H1 (cell line): ENCODE data around the gene FAM193A. TPM values are rescaled to one million over a fixed set of nuclear protein-coding genes. Genes with fewer than 3 reads are reported as not detected.

ENCODE experiments used
- CTCF ChIA-PET: fragments of 300-600 bp; sonication (Branson Sonifier 250); formaldehyde crosslinking; loops from one replicate; lab custom pipeline; 2021; ENCODE audit not compliant: partially characterized antibody; lab: Charles Lee
- POLR2A ChIA-PET: fragments of 300-600 bp; sonication (Branson Sonifier 250); formaldehyde crosslinking; loops from one replicate; lab custom pipeline; 2021; ENCODE audit warnings: inconsistent platforms; ENCODE audit not compliant: partially characterized antibody; lab: Charles Lee
- DNase-seq, 2 experiments: peaks; one replicate each; pipeline versions ENCODE4 v3.0.0 to v3.0.0-alpha.2; 2010 to 2022; ENCODE audit warnings: low spot score in 2 of 2, low read depth in 1 of 2, mixed read lengths in 1 of 2
- FAIRE-seq: peaks from 2 replicates; lab custom pipeline; 2011; peaks lifted over from hg19 to GRCh38; lab: Jason Lieb, UNC
- H2AFZ ChIP-seq: 2 replicates; pipeline ENCODE4 v1.8.1; 2012; ENCODE audit warnings: low read length, inconsistent platforms
- H2AK5ac ChIP-seq: 2 replicates; pipeline ENCODE4 v1.6.1; 2013; ENCODE audit warnings: low read depth, low read length
- H2BK120ac ChIP-seq: replicated peaks from 2 replicates; pipeline ENCODE3; 2013; ENCODE audit warnings: low read depth, low read length, inconsistent platforms
- H2BK12ac ChIP-seq: 2 replicates; pipeline ENCODE4 v1.6.1; 2013; ENCODE audit warnings: low read depth, low read length
- H2BK15ac ChIP-seq: 2 replicates; pipeline ENCODE4 v1.6.1; 2013; ENCODE audit warnings: low read length
- H2BK20ac ChIP-seq: 2 replicates; pipeline ENCODE4 v1.6.1; 2013; ENCODE audit warnings: low read length
- H2BK5ac ChIP-seq: 2 replicates; pipeline ENCODE4 v1.6.1; 2013; ENCODE audit warnings: low read depth, low read length
- H3K14ac ChIP-seq: 2 replicates; pipeline ENCODE4 v1.6.1; 2013; ENCODE audit warnings: inconsistent platforms; ENCODE audit not compliant: insufficient read length
- H3K18ac ChIP-seq: 2 replicates; pipeline ENCODE4 v1.6.1; 2013; ENCODE audit warnings: low read length; ENCODE audit errors: extremely low read depth
- H3K23ac ChIP-seq: 2 replicates; pipeline ENCODE4 v1.6.1; 2013; ENCODE audit warnings: inconsistent platforms; ENCODE audit not compliant: insufficient read length
- H3K23me2 ChIP-seq: 2 replicates; pipeline ENCODE4 v1.6.1; 2013; ENCODE audit warnings: low read depth, low read length
- H3K27ac ChIP-seq: 2 replicates; pipeline ENCODE4 v1.6.1; 2011; ENCODE audit warnings: low read depth, low read length, inconsistent platforms
- H3K27me3 ChIP-seq, 4 experiments: replicated peaks in 1 of 4; 1 replicate in 1 of 4; 2 replicates in 3 of 4; pipeline versions ENCODE4 v1.6.1 to v1.8.1; 2011 to 2013; ENCODE audit warnings: low read length in 3 of 4, mild to moderate bottlenecking in 3 of 4, inconsistent platforms in 2 of 4, mixed read lengths in 2 of 4, moderate library complexity in 1 of 4; ENCODE audit not compliant: control insufficient read depth in 3 of 4, insufficient read depth in 3 of 4; ENCODE audit errors: extremely low read depth in 1 of 4
- H3K36me3 ChIP-seq, 4 experiments: 2 replicates each; pipeline versions ENCODE4 v1.6.1 to v1.8.1; 2011 to 2013; ENCODE audit warnings: mild to moderate bottlenecking in 4 of 4, low read length in 3 of 4, moderate library complexity in 2 of 4, control low read depth in 1 of 4, inconsistent platforms in 1 of 4; ENCODE audit not compliant: insufficient read depth in 4 of 4, control insufficient read depth in 2 of 4
- H3K4ac ChIP-seq: replicated peaks from 2 replicates; pipeline ENCODE3; 2013; ENCODE audit warnings: low read length, low read depth, mixed read lengths, inconsistent platforms; ENCODE audit not compliant: insufficient read length
- H3K4me1 ChIP-seq, 4 experiments: replicated peaks in 1 of 4; 1 replicate in 1 of 4; 2 replicates in 3 of 4; pipeline versions ENCODE4 v1.6.1 to v1.8.1; 2011 to 2013; ENCODE audit warnings: low read length in 3 of 4, inconsistent platforms in 2 of 4, mixed read lengths in 1 of 4; ENCODE audit not compliant: insufficient read depth in 4 of 4, control insufficient read depth in 3 of 4
- H3K4me2 ChIP-seq, 2 experiments: 2 replicates each; pipeline versions ENCODE4 v1.6.1 to v1.8.1; 2011 to 2013; ENCODE audit warnings: low read depth in 2 of 2, low read length in 2 of 2, control low read depth in 1 of 2, inconsistent platforms in 1 of 2, mild to moderate bottlenecking in 1 of 2; ENCODE audit not compliant: insufficient read depth in 1 of 2
- H3K4me3 ChIP-seq, 4 experiments: fragments of 200-600, 300-600 bp in 1 of 4; sonication (generic), shearing (Covaris generic), sonication (Bioruptor Twin) in 1 of 4; 2 replicates each; pipeline versions ENCODE4 v1.5.1 to v1.8.1; 2011 to 2016; ENCODE audit warnings: low read length in 4 of 4, low read depth in 3 of 4, control low read depth in 2 of 4, inconsistent platforms in 2 of 4, mild to moderate bottlenecking in 2 of 4, mixed read lengths in 1 of 4, moderate library complexity in 1 of 4; ENCODE audit not compliant: insufficient read depth in 2 of 4; ENCODE audit errors: extremely low read depth in 1 of 4
- H3K56ac ChIP-seq: replicated peaks from 2 replicates; pipeline ENCODE3; 2013; ENCODE audit warnings: low read depth, mild to moderate bottlenecking, mixed read lengths, low read length, inconsistent platforms; ENCODE audit not compliant: insufficient read length
- H3K79me1 ChIP-seq: 2 replicates; pipeline ENCODE4 v1.6.1; 2013; ENCODE audit warnings: low read depth, low read length, control low read depth
- H3K79me2 ChIP-seq, 2 experiments: 2 replicates each; pipeline versions ENCODE4 v1.6.1 to v1.8.1; 2012 to 2013; ENCODE audit warnings: low read length in 2 of 2, mild to moderate bottlenecking in 2 of 2, inconsistent platforms in 1 of 2; ENCODE audit not compliant: insufficient read depth in 2 of 2, control insufficient read depth in 1 of 2
- H3K9ac ChIP-seq, 4 experiments: replicated peaks in 1 of 4; 1 replicate in 1 of 4; 2 replicates in 3 of 4; pipeline versions ENCODE4 v1.6.1 to v1.8.1; 2011 to 2013; ENCODE audit warnings: low read depth in 3 of 4, low read length in 3 of 4, control low read depth in 2 of 4, mild to moderate bottlenecking in 2 of 4, moderate library complexity in 2 of 4, inconsistent platforms in 1 of 4; ENCODE audit errors: extremely low read depth in 1 of 4
- H3K9me3 ChIP-seq, 2 experiments: 2 replicates each; pipeline versions ENCODE4 v1.6.1 to v1.8.1; 2012 to 2013; ENCODE audit warnings: mild to moderate bottlenecking in 2 of 2, moderate library complexity in 2 of 2, control low read depth in 1 of 2, inconsistent platforms in 1 of 2, low read depth in 1 of 2, low read length in 1 of 2, mixed read lengths in 1 of 2; ENCODE audit not compliant: insufficient read depth in 2 of 2
- H4K20me1 ChIP-seq, 2 experiments: replicated peaks in 1 of 2; 2 replicates each; pipeline versions ENCODE3 to v1.8.1; 2011 to 2013; ENCODE audit warnings: inconsistent platforms in 2 of 2, low read length in 2 of 2, mild to moderate bottlenecking in 1 of 2; ENCODE audit not compliant: insufficient read depth in 2 of 2, control insufficient read depth in 1 of 2
- H4K5ac ChIP-seq: 2 replicates; pipeline ENCODE4 v1.6.1; 2013; ENCODE audit warnings: low read length, low read depth, mixed read lengths, inconsistent platforms; ENCODE audit not compliant: insufficient read length
- H4K8ac ChIP-seq: 2 replicates; pipeline ENCODE4 v1.8.0; 2013; ENCODE audit warnings: mild to moderate bottlenecking, moderate library complexity, low read length, inconsistent platforms; ENCODE audit not compliant: insufficient read depth; ENCODE audit errors: extremely low read depth
- H4K91ac ChIP-seq: replicated peaks from 2 replicates; pipeline ENCODE3; 2013; ENCODE audit warnings: low read length, mixed read lengths, inconsistent platforms; ENCODE audit not compliant: insufficient read length
- GABPA ChIP-seq: IDR thresholded peaks from 2 replicates; pipeline ENCODE4 v1.6.1; 2011; ENCODE audit warnings: mild to moderate bottlenecking, low read length, moderate library complexity, borderline replicate concordance; ENCODE audit not compliant: insufficient read depth
- SP2 ChIP-seq: IDR thresholded peaks from 2 replicates; pipeline ENCODE4 v1.6.1; 2012; ENCODE audit warnings: mild to moderate bottlenecking, low read length, inconsistent platforms
- WGBS, 2 experiments: shearing (Covaris generic) in 1 of 2; methylation state at CpG; one replicate each; pipeline versions ENCODE4 v1.1.6 to v1.1.7; 2013 to 2015; ENCODE audit warnings: low lambda C conversion rate in 2 of 2, mixed read lengths in 2 of 2, inconsistent platforms in 1 of 2, low coverage in 1 of 2, missing lambda C conversion rate in 1 of 2; ENCODE audit not compliant: insufficient replicate concordance in 2 of 2, insufficient coverage in 1 of 2, insufficient read length in 1 of 2; ENCODE audit errors: extremely low coverage in 1 of 2, missing lambda C conversion rate in 1 of 2; 5-methylcytosine and 5-hydroxymethylcytosine counted together
- polyA plus RNA-seq, 7 experiments: library from polyadenylated mRNA; depleted of rRNA in 3 of 7; stranded (reverse) in 5 of 7; unstranded in 2 of 7; fragments of >200 nt in 5 of 7; fragments of 200-250 nt in 2 of 7; gene quantifications; 1 replicate in 5 of 7; 2 replicates in 1 of 7; 4 replicates in 1 of 7; pipeline versions ENCODE4 v1.2.1 to v1.2.3, GENCODE V29; 2011 to 2013; ENCODE audit warnings: missing spikeins in 2 of 7, mixed read lengths in 2 of 7
- total RNA-seq: library from RNA; stranded (reverse); fragmentation: NEBNext Ultra II Directional; extraction: Animal tissue kit (Norgen Biotek cat#: 25700); gene quantifications from 2 replicates; pipeline ENCODE4 v1.2.1, GENCODE V29; 2021

FAM193A gene
- total and polyA plus RNA-seq, 2 of the 8 experiments (the other 6 are each of a cell fraction or from before 2014, with no cell fraction given), result 8.7 to 26.2 TPM

DNA sequence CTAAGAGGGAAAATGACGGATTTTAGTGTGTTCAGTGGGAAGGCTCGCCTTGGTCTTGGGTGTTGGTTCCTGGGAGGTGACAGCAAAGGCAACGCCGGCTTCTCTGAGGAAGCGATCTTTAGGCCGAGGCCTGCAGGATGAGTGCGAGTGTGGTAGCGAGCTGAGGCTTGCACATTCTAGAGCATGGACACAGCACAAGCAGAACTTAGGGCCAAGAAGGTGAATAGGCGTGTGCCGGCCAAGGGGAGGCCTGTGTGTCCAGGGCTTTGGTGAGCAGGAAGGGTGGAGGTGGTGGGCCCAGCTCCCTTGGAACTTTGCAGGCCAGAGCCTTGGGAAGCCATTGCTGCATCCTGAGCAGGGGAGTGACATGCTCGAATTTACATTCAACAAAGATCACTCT, 151.8 kb downstream of the FAM193A start:
- H3K14ac ChIP-seq, result no peak overlapping the region
- no peak overlapping the region for H4K8ac ChIP-seq
- H3K23me2 ChIP-seq, result no peaks in the 10 kb centered on the region; the same call in 1 of the 2 replicates
- no peak overlapping the region for H3K18ac ChIP-seq
- no peak overlapping the region for H3K4me2 ChIP-seq
- no peak overlapping the region for H3K23ac ChIP-seq
- H2AFZ ChIP-seq, result no peak overlapping the region
- H3K36me3 ChIP-seq, result peaks cover 15 to 27% (median 20%) of the 10 kb centered on the region in 4 experiments; a peak in 6 of 8 replicates
- WGBS, 2 experiments, result 90% methylated on average over 11 of the region's 11 CpGs; no CpG with 5 or more reads in 1 of the 2 experiments
- no peak overlapping the region for H2BK20ac ChIP-seq
- no peak overlapping the region for H2BK15ac ChIP-seq
- no peak overlapping the region for H4K91ac ChIP-seq
- DNase-seq (no peak), FAIRE-seq (no peak)
- no peaks in the 10 kb centered on the region for H3K9me3 ChIP-seq
- H3K4me1 ChIP-seq, result no peaks in the 10 kb centered on the region
- H3K27me3 ChIP-seq, result no peaks in the 10 kb centered on the region
- no peak overlapping the region for H3K27ac ChIP-seq
- no peak overlapping the region for H2AK5ac ChIP-seq
- no peak for TF ChIP-seq GABPA
- no peak for TF ChIP-seq SP2
- no peak overlapping the region for H3K9ac ChIP-seq
- H2BK12ac ChIP-seq, result no peak overlapping the region
- H3K56ac ChIP-seq, result no peak overlapping the region
- CTCF ChIA-PET, result no interaction called here
- no peak overlapping the region for H2BK5ac ChIP-seq
- no peak overlapping the region for H3K4me3 ChIP-seq
- H2BK120ac ChIP-seq, result no peak overlapping the region
- POLR2A ChIA-PET, result interaction anchor here (0.6 kb wide), 1 partner anchor 37 kb away, joined by 4 read pairs; no protein-coding TSS in a partner anchor
- H4K20me1 ChIP-seq, result peaks cover 0 to 2% of the 10 kb centered on the region in 2 experiments
- H4K5ac ChIP-seq, result no peak overlapping the region
- H3K79me1 ChIP-seq, result no peaks in the 10 kb centered on the region
- H3K79me2 ChIP-seq, result no peaks in the 10 kb centered on the region
- no peak overlapping the region for H3K4ac ChIP-seq
